ENCODE results near the gene HBD. TPM values are rescaled to one million over a fixed set of nuclear protein-coding genes. Genes with fewer than 3 reads are reported as not detected.

The HBD gene
- total RNA-seq, 1 donor from 2014 or later: not detected

- H3K4me3 Mint-ChIP-seq (ENCODE audit: unreplicated experiment): no peak overlapping the region
- H2AFZ ChIP-seq (ENCODE audit: low read depth, low read length): no peak overlapping the region
- H3K36me3 Mint-ChIP-seq (ENCODE audit: low read depth, unreplicated experiment): no peaks in the 10 kb centered on the region
- H3K79me2 ChIP-seq (ENCODE audit: insufficient read depth, low read length): no peaks in the 10 kb centered on the region
- H3K27me3 Mint-ChIP-seq (ENCODE audit: low read depth, unreplicated experiment): peaks cover under 1% of the 10 kb centered on the region
- H3K4me1 ChIP-seq (ENCODE audit: insufficient read depth, low read length): no peaks in the 10 kb centered on the region
- H3K36me3 ChIP-seq (ENCODE audit: insufficient read depth, low read length): no peaks in the 10 kb centered on the region
- peaks cover 3% of the 10 kb centered on the region for H3K9me3 Mint-ChIP-seq (ENCODE audit: unreplicated experiment)
- H3K9ac ChIP-seq (ENCODE audit: low read length): no peak overlapping the region
- DNase-seq (ENCODE audit: low read depth) (no peak), FAIRE-seq (no peak)
- no peak overlapping the region for H3K4me2 ChIP-seq (ENCODE audit: low read length)
- H4K20me1 ChIP-seq (ENCODE audit: insufficient read depth, low read length): no peaks in the 10 kb centered on the region
- H3K9me3 ChIP-seq (ENCODE audit: insufficient read depth, low read depth, low read length): no peaks in the 10 kb centered on the region
- no peak overlapping the region for H3K27ac Mint-ChIP-seq (ENCODE audit: unreplicated experiment)
- no peak overlapping the region for H3K4me3 ChIP-seq (ENCODE audit: insufficient read depth, low read depth, low read length)
- no peak overlapping the region for H3K27ac ChIP-seq (ENCODE audit: low read depth, low read length)
- TF ChIP-seq CTCF (IDR thresholded peaks at IDR 0.05; ENCODE audit: insufficient read depth, low read depth, low read length) (no peak), EZH2 (IDR thresholded peaks at IDR 0.05; ENCODE audit: insufficient read depth, low read length) (no peak)
- H3K27me3 ChIP-seq (ENCODE audit: insufficient read depth, low read length): no peaks in the 10 kb centered on the region
- H3K4me1 Mint-ChIP-seq (ENCODE audit: low read depth, unreplicated experiment): peaks cover 9% of the 10 kb centered on the region
Observed at GRCh38 chr11:5247472-5248192, 13.3 kb upstream of the HBD start.

GRCh38 chr11:5246772-5247471 lies 12.6 kb upstream of the HBD start:
- no peak overlapping the region for H3K27ac ChIP-seq (ENCODE audit: low read depth, low read length)

More at GRCh38 chr11:5246772-5247471, 12.6 kb upstream of the HBD start:
- Mint-ChIP-seq H3K4me1 (ENCODE audit: low read depth, unreplicated experiment) (peaks cover 9% of the 10 kb centered on the region), H3K36me3 (ENCODE audit: low read depth, unreplicated experiment) (no peaks in the 10 kb centered on the region), H3K4me3 (ENCODE audit: unreplicated experiment) (no peak overlapping the region), H3K27ac (ENCODE audit: unreplicated experiment) (no peak overlapping the region), H3K27me3 (ENCODE audit: low read depth, unreplicated experiment) (no peaks in the 10 kb centered on the region), H3K9me3 (ENCODE audit: unreplicated experiment) (peaks cover 3% of the 10 kb centered on the region)
- TF ChIP-seq CTCF (IDR thresholded peaks at IDR 0.05; ENCODE audit: insufficient read depth, low read depth, low read length) (no peak), EZH2 (IDR thresholded peaks at IDR 0.05; ENCODE audit: insufficient read depth, low read length) (no peak)
- Histone ChIP-seq H3K36me3 (ENCODE audit: insufficient read depth, low read length) (no peaks in the 10 kb centered on the region), H3K9ac (ENCODE audit: low read length) (no peak overlapping the region), H3K4me3 (ENCODE audit: insufficient read depth, low read depth, low read length) (no peak overlapping the region), H3K4me1 (ENCODE audit: insufficient read depth, low read length) (no peaks in the 10 kb centered on the region), H3K79me2 (ENCODE audit: insufficient read depth, low read length) (no peaks in the 10 kb centered on the region), H3K4me2 (ENCODE audit: low read length) (no peak overlapping the region), H4K20me1 (ENCODE audit: insufficient read depth, low read length) (no peaks in the 10 kb centered on the region), H2AFZ (ENCODE audit: low read depth, low read length) (no peak overlapping the region), H3K27me3 (ENCODE audit: insufficient read depth, low read length) (no peaks in the 10 kb centered on the region), H3K9me3 (ENCODE audit: insufficient read depth, low read depth, low read length) (no peaks in the 10 kb centered on the region)
- FAIRE-seq (no peak), DNase-seq (ENCODE audit: low read depth) (no peak)
